HG03025 (cell line): ENCODE results near the gene NANOG.
"Not testable (repeated sequence)": the region's sequence is repeated elsewhere in the genome, so short reads cannot be mapped to it uniquely, and the experiment has no call there.

Experiments
- ATAC-seq: cut with Tn5 transposase; IDR thresholded peaks from one replicate; pipeline ENCODE4 v1.9.1; 2021; ENCODE audit warnings: mild to moderate bottlenecking, moderate library complexity; ENCODE audit not compliant: unreplicated experiment, low FRiP score

NANOG gene

DNA sequence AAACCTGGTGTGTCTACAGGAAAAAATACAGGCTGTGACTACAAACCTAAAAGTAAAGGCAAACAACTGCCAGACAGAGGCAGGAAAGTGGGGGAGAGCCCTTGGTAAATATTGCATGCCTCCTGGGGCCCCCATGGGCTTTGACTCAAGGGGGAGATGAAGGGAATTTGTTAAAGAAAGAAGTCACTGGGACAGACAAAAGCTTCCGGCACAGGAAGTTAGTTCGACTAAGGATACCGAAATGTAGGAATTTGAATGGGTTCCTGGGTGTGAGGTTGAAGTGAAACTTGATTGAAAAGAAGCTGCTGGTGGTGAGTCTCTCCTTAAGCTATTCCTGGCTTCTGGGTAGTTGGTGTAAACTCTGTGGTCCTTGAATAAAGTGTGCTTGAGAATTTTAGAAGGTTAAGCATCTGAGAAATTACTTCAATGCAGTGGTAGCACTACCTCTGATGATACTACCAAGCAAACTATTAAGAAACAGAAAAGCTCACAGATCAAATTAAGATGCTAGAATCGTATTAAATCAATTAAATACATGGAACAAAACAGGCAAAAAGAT, 9.6 kb downstream of the NANOG start:
- ATAC-seq = not testable (repeated sequence)

DNA sequence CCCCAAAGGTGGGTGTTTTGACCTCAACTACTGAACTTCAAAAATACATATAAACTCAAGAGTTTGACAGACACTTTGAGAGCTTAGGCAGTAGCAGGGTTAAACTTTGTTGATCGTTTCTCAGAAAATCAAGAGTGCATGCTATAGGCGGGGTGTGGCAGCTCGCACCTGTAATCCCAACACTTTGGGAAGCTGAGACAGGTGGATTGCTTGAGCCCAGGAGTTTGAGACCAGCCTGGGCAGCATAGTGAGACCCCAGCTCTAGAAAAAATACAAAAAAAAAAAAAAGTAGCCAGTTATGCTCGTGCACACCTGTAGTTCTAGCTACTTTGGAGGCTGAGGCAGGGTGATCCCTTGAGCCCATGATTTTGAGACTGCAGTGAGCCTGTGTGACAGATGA, 12.3 kb downstream of the NANOG start:
- no peak for ATAC-seq

DNA sequence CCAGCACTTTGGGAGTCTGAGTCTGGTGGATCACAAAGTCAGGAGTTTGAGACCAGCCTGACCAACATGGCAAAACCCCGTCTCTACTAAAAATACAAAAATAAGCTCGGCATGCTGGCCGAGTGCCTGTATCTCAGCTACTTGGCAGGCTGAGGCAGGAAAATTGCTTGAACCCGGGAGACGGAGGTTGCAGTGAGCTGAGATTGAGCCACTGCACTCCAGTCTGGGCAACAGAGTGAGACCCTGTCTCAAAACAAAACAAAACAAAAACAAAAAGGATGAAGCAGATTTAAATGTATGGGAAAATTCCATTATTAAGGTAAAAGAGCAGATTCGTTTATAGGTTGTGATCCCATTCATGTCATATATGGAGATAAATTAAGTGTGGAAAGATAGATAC, 17.1 kb downstream of the NANOG start:
- not testable (repeated sequence) for ATAC-seq

DNA sequence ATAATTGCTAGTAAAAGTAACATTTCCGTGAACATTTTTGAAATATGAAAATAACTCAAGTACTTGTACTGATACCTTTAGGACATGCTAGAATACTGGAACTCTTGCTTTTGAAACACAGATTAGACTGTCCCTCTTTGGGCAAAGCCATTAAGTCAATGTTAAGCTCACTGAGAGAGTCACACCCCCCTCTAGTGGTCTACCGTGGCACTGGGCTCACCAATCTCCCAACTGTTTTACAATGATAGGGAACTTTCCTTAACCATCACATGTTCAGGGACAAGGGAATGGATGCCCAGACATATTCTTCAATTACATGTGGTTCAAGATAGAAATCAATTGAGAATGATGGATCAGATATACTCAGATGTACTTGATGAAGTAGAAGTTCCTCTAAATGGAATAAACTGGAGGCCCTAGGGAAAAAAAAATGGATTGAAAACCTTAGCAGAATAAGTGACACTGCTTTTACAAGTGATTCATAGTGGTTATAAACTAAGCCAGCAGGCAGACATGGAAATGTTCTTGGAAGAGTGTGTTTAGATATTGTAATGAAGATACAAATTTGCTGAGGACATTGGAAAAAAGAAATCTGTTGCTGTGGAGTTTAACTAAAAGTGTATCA, 17.8 kb downstream of the NANOG start:
- ATAC-seq = no peak

DNA sequence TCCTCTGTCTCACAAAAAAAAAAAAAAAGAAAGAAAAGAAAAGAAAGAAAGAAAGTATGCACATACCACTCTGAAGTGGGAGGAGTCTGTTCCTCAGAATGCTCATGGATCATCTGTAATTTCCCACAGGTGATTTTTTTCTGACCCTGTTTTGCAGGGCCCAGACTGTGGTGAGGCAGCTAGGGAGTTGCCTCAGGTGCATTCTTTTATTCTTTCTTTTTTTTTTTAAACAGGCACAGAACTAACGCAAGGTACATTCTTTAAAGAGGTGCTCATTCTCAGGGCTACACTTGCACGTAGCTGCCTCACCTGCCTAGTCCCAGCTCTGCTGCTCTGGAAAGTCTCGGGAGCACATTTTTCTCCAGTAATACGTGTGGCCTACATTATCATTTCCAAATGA, 36.6 kb downstream of the NANOG start:
- ATAC-seq = not testable (repeated sequence)

DNA sequence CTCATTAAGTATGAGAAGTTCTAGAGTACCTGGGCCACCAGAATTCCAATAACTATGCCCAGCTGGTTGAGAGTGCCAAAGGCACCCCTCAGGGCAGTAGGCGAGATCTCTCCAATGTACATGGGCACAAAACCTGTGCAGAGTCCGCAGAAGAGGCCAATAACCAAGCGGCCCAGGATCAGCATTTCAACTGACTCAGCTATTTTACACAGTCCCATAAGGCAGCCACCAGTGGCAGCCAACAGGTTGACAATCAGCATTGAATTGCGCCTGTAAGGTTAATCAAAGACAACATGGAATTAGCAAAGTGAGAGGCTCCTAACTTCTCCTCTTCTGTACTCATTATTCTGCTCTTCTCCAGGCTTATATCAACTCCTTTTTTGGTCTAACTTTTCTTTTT, 40.5 kb downstream of the NANOG start:
- not testable (repeated sequence) for ATAC-seq

DNA sequence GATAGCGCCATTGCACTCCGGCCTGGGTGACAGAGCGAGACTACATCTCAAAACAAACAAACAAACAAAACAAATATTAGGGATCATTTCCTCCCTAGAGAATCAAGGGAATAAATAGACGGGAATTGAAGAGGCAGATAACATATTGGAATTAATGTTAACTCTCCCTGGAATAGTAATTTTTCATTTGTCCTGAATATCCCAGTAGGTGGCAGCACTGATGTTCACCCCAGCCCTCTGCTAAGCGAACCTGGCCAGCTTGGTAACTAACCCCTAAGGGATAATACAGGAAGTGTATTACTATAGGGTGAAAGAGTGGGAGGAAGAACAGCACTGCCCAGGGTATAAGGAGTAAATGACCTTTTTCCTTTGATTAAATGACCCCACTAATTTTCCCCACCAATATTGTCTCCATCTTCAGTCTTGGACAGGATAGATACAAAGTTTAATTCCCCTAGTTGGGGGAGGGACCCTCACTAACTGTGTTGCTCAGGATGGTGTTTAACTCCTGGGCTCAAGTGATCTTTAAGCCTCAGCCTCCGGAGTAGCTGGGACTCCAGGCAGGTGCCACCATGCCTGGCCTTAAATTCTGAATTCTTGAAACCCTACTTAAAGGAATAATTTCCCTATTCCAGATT, 43.0 kb downstream of the NANOG start:
- no peak for ATAC-seq

DNA sequence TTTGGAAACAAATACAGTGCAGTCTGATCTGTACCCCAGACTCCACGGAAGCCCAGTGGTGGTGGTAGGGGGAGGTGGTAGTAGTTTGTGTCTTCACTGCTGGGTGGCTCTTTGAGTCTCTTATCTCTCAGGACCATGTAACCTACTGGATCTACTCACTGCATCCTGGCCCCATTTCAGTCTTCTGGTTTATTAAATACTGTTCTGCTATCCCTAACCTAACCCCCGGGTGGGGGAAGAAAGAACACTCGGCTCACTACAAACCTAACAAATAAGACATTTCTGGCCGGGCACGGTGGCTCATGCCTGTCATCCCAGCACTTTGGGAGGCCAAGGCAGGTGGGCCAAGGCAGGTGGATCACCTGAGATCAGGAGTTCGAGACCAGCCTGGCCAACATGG, 44.0 kb downstream of the NANOG start:
- ATAC-seq = not testable (repeated sequence)

DNA sequence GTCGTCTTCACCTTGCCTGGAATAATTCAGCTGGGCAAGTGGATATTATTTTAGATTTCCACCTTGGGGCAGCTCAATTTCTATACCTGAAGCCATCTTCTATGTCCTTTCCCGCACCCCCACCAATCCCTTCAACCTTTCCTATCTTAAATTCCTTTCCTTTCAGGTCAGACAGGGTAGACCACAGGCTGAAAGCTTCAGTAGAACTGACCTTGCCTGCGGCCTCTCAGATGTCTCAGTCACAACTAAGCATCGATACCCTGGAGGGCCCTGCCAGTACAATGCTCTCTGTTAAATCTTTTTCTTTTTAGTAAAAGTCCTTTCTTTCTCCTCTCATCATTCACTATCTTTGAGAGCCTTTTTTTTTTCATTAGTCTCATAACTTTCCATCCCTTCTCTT, 44.6 kb downstream of the NANOG start:
- no peak for ATAC-seq

DNA sequence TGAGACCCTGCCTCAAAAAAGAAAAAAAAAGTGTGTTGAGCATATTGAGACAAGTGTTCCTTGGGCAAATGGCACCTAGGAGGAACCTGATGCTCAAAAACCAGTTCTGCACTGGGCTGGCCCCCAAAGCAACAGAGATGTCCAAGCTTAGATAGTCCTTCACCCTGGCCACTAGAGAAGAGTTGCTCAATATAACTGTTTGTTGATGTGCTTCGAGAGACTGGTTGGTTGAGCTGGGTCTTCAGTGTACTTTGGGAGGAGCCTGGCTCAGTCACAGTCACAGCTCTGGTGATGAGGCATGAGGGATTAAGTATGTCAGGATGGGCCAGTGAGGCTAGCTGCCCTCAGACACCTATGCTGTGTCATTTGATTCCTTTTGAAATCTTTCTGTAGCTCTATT, 45.5 kb downstream of the NANOG start:
- ATAC-seq = no peak

DNA sequence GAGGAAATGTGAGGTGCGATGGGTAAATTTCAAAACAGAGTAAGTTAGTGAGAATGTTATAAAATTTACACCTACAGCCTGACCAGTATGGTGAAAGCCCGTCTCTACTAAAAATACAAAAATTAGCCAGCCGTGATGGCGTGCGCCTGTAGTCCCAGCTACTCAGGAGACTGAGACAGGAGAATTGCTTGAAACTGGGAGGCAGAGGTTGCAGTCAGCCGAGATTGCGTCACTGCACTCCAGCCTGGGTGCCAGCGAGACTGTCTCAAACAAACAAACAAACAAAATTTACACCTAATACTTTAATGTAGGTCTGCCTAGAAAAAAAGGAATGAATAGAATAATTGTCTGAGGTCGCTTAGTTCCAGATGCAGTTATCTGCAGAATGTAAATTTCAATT, 45.9 kb downstream of the NANOG start:
- ATAC-seq = no peak

DNA sequence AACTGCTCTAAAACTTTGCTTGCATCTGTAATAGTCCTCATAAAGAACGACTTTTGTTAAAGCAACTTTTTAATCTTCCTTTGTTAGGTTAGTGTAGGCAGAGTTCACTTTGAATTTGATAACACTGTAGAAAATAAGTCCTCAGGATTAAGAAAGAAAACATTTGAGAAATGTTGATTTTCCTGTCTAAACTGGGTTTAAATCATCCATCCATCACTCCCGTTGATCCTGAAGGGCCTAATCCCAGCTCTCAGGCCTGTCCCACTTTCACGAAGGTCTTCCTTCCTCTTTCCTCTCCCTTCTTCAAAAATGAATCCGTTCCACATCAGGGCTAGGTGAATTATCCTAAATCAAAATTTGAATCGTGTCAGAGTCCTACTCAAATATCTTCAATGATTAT, 46.6 kb downstream of the NANOG start:
- ATAC-seq = no peak

DNA sequence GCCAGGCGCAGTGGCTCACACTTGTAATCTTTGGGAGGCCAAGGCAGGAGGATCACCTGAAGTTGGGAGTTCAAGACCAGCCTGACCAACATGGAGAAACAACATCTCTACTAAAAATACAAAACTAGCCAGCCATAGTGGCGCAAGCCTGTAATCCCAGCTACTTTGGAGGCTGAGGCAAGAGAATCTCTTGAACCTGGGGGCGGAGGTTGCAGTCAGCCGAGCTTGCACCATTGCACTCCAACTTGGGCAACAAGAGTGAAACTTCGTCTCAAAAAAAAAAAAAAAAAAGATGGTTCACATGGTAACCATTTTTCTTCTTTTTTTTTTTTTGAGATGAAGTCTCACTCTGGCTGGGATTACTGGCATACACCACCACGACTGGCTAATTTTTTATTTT, 48.2 kb downstream of the NANOG start:
- ATAC-seq = no peak

DNA sequence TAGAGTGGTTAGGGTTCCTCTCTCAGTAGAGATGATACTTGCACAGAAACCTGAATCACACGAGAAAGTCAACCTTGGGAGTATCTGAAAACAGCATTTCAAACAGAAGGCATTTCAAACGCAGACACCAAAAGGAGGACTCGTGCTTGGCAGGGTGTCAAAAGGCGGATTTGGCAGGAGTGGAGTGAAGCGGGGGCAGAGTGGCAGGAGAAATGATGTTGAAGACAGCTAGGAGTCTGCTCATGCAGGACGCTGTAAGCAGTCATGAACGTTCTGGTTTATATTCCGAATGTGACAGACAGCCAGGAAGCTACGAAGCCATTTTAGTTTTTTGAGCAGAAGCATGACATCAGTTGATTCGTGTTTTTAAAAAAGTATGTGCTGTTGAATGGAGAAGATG, 50.0 kb downstream of the NANOG start:
- ATAC-seq = not testable (repeated sequence)

DNA sequence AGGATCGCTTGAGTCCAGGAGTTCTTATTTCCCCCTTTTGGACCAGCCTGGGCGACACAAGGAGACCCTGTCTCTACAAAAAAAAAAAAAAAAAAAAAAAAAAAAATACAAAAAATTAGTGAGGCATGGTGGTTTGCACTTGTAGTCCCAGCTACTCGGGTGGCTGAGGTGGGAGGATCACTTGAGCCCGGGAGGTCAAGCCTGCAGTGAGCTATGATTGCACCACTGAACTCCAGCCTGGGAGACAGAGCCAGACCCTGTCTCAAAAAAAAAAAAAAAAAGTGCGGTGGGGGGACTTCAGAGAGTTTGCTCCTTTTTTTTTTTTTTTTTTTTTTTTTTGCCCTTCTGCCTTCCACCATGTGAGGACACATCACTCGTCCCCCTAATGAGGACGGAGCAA, 50.6 kb downstream of the NANOG start:
- not testable (repeated sequence) for ATAC-seq

DNA sequence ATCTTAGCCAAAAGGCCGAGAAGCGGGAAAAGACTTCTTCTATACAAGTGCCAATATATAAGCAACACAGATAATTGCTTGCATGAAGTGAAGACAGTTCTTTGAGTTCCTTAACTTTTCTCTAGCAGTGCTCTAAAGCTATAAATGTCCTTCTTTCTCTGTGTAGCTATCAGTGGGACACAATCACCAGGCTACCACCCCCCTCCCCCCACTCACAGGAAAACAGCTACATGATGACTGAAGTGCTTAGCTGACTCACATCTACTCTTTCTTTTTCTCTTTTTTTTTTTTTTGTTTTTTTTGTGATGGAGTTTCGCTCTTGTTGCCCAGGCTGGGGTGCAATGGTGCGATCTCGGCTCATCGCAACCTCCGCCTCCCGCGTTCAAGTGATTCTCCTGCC, 53.2 kb downstream of the NANOG start:
- not testable (repeated sequence) for ATAC-seq

DNA sequence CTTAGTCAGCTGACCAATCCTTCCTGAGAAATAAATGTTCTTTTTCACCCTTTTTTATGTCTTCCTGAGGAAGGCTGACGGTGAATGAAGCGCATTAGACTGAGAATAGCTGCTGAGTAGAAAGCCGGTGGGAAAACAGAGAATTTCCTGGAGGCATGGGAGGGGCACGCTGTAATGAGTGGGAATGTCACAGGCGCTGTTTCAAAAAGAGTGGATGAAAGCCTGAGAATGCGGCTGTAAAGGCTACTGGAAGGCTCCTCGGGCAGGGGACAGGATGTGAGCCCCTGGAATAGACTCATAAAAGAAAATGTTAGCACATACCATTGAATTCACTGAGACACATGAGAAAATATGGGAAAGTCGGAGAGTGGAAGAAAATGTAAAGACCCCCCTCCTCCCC, 53.9 kb downstream of the NANOG start:
- ATAC-seq = not testable (repeated sequence)

DNA sequence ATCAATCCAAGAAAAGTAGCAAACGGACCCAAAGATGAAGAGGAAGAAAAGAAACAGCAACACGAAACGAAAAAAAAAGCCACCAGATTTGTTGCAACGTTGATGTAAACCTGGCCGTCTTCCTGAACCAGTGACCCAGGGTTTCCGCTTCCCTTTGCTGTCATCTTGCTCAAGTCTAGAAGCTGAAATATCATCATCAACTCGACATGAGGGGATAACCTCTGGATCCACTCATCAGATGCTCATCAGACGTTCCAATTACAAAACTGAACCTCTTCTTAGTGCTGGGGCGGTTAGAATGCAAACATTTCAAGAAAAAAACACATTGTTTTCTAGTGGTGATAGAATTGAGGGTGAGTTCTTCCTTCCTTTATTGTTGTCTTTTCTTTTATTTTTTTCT, 54.4 kb downstream of the NANOG start:
- not testable (repeated sequence) for ATAC-seq

DNA sequence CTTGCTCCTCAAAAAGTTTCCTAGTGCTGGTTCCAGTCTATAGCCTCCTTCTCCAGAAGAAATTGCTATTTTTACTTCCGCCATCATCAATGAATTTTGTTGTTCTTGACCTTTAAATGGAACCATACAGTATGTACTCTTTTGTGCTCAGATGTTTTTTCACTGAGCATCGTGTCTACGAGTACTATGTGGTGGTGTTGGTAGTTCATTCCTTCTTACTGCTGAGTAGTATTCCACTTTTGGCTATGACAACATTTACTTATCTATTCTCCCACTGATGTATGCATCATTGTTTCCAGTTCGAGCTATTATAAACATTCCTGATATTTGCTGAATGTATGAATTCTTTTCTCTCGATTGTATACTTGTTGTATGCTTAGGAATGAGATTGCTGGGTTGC, 54.9 kb downstream of the NANOG start:
- ATAC-seq = no peak

DNA sequence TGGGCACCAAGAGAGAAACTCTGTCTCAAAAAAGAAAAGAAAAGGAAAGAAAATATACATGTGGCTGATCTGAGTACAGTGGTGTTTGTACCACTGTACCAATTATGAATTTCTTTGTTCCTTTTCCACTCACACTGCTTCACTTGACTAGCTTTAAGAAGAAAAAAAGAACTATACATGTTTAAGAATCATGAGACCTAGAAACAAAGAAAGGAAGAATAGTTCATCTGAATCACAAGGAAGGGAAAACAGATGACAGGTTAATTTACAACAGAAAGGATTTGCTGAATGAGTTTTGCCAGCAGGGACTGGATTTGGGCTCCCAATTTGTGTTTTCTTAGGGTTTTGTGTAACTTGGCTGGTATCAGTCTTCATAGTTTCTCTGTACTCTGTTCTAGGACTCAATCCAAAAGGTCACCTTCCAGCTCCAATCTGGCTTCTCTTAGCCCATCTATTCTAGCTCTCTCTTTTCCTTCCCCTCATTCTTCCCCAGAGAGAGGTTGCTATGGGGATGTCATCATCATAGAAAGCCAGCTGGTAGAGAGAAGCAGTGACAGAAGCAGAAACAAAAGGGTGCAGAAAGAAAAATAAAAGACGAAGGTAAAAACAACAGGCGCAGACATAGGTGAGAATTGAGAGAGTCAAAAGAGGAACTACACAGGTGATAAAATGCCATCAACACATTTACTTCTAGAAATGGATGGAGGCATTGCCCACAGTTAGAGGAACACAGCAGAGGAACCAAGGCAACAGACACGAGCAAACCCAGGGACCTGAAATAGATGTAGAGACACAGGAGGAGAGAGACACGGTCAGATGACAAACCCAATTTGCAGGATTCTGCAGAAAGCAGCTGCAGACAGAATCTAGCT, 58.3 kb downstream of the NANOG start:
- not testable (repeated sequence) for ATAC-seq

DNA sequence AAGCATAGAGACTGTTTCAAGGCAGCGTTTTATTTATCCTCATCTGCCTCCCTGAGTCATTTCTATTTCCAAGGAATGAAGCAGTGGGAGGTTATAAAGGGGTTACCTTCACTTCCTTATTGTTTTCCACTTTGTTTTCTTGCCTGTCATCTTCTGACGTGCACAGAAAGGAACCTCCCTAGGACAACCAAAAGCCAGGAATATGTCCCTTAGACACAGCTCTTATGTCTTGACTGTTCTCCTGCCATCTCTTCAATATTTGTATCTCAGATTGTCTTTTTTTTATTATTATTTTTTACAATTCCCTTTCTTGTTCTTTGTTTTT, 58.9 kb downstream of the NANOG start:
- not testable (repeated sequence) for ATAC-seq
